Hepatic stellate cell (primary cell): ENCODE data around the gene ZNF277.
"Not testable (repeated sequence)": the region's sequence is repeated elsewhere in the genome, so short reads cannot be mapped to it uniquely, and the experiment has no call there.

Source experiments
- DNase-seq: peaks from one replicate; pipeline ENCODE4 v3.0.0; 2011; ENCODE audit warnings: low spot score

ZNF277 gene

DNA sequence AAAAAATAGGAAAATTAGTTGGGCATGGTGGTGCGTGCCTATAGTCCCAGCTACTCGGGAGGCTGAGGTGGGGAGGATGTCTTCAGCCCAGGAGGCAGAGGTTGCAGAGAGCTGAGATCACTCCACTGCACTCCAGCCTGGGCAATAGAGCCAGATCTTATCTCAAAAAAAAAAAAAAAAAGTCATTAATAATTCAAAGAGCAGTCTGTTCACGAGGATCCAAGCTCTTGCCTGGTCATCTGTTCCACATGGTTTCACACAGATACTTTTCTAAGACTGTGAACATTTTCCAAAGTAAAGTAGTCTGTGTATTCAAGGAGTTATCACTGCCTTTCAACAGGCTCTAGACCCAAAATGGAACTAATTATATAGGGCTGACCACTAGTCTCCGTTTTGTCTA is 86.9 kb downstream of the ZNF277 start:
- DNase-seq: no peak

DNA sequence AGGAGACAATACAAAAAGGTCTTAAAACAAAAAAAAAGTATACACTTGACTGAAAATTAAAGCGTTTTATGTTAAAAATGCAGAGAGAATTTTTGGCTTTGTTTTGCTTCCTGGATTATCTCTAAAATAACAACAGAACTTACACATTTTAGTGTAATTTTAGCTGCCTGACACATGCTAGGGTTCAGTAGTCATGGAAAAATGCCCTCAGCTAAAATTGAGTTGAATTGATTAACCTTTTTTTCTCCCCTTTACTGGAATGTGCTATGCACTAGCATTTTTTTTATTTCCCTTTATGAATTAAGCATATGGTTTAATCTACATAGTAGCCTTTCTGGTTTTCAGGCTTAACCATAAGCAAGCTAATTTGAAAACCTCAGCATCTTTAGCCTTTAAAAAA is 89.9 kb downstream of the ZNF277 start:
- no peak for DNase-seq

DNA sequence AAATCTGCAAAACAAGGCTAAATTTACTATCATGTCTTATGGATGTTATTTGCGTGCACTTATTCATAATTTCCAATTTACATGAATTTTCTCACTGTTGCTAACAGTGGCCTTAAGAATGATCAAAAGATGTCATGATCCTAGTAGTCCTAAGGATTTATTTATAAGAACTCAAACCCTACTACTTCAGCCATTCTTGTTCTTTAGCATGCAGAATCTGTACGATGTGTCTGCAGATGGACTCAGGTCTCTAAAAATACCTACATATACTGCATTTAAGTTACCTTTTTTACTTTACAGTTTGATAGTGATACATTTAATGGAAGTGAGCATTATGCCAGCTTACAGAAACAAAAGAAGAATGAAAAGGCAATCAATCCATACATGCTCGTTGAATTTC is 91.2 kb downstream of the ZNF277 start:
- DNase-seq: no peak

DNA sequence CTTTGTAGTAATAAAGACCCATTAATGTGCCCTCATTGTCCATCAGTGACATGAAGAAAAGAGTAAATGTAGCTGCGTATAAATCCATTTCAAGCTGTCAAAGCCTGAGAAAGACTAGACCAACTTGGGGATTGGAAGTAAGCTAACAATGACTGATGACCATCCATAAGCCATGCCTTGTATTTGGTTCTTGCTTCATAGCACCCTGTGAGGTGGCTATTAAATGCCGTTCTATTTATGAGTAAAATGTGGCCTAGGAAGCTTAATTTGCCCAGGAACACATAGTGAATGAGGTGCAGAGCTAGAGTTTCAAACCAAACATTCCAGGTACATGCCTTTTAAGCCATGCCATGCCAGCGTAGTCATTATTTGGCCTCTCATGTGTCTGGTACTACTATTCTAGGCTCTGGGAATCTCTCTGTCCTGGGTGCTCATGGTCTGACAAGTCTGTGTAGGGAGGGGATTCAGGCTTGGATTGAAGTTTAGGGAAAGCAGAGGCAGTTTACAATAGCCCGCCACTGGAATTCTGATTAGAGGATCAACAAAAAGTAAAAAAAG is 92.1 kb downstream of the ZNF277 start:
- DNase-seq: no peak

DNA sequence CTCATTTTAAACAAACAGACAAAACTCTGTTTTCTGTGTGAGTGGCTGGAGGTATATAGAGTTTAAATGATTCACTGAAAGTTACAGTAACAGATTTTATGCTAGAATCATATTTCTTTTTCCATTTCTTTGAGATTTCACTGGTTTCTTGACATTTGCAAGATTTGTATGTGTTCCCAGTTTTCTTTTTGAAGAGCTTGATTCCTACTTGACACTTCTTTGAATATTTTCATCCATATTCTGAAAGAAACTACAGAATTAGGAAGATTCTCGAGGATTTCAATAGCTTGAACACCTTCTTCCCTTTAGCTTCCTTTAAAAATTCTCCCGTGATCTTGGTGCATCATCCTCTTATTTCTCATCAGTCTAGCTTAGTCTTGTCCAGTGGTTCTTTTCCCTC is 93.6 kb downstream of the ZNF277 start:
- DNase-seq: no peak

DNA sequence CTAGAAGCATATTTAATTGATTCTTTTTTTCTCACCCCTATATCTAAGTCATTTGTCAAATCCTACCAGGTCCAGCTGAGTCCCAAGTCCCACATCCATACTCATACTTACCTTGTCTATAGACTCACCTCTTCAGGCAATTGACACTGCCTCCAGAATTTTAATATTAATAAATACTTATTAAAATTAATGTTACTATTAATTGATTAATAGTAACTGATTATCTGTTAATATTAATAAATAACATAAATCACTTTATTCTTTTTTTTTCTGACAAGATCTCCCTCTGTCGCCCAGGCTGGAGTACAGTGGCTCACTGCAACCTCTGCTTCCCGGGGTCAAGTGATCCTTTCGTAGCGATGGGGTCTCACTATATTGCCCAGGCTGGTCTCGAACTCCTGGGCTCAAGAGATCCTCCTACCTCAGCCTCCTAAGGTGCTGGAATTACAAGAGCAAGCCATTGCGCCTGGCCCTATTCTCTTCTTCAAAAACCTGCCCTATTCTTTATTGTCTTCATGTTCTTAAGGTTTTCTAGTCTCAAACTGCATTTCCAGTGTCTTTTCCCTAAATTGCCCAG is 94.4 kb downstream of the ZNF277 start:
- DNase-seq: no peak

DNA sequence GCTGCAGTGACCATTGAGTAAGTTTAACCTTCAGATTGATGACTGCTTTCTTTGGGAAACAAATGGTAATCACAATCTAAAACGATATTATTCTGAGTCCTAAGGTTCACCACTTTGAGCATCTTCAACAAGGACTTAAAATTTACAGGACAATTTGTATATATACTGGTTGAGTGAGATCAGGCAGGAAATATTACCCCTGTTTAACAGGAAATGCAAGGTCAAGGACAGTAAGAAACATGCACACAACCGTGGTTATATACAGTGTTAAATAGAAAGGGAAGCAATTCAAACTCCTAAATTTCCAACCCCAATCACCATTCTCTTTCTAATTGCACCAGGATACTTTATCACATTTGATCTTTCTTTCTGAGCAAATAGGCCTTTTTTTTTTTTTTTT is 96.1 kb downstream of the ZNF277 start:
- DNase-seq: no peak

DNA sequence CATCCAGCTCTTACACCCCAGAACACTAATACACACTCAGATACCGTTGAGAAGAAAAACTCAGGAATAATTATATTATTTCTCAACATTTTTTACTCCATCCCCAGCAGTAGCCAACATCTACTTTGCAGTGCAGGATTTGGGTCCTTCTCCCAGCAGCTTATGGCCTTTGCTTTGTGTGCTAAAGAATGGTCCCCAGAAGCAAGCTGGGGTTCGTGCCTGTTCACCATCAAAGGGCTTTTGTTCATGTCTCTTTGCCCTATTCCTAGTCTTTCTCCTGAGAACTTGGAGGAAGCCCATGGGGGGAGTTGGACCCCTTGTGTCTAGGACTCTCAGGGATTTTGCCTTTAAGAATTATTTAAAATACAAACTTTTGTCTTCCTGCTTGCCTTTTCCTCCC is 100.4 kb downstream of the ZNF277 start:
- DNase-seq: no peak

DNA sequence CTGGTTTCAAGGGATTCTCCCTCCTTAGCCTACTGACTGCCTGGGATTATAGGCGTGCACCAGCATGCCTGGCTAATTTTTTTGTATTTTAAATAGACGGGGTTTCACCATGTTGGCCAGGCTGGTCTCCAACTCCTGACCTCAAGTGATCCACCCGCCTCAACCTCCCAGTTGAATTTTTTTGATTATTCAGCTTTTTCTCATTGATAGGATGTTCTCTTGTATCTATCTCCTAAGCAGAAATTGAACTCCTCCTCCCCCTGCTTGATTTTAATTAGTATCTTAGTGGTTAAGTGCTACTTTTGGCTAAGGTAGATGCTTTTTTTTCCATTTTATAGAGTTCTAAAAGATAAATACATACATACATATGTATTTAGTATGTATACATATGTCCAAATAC is 101.0 kb downstream of the ZNF277 start:
- DNase-seq: no peak

DNA sequence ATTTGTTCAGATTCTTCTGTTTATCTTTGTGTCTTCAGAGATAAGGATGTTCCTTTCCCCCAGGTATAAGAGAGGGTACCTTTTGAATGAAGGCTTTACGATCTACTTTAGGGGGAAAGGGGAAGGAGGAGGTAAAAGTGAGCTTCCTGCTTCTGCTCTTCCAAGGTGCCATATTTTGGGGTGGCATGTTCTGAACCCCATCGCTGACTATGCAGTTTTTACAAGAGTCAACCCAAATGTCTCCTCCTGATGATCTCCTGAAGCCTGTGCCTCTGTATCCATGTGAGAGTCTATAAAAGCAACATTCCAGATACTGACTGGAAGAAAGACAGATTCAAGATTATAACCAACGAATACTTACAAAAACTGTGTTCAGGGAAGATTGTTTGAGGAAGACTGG is 102.5 kb downstream of the ZNF277 start:
- no peak for DNase-seq

DNA sequence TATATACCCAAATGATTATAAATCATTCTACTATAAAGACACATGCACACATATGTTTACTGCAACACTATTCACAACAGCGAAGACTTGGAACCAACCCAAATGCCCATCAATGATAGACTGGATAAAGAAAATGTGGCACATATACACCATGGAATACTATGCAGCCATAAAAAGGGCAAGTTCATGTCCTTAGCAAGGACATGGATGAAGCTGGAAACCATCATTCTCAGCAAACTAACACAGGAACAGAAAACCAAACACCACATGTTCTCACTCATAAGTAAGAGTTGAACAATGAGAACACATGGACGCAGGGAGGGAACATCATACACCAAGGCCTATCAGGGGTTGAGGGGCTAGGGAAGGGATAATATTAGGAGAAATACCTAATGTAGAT is 110.3 kb downstream of the ZNF277 start:
- DNase-seq: not testable (repeated sequence)

DNA sequence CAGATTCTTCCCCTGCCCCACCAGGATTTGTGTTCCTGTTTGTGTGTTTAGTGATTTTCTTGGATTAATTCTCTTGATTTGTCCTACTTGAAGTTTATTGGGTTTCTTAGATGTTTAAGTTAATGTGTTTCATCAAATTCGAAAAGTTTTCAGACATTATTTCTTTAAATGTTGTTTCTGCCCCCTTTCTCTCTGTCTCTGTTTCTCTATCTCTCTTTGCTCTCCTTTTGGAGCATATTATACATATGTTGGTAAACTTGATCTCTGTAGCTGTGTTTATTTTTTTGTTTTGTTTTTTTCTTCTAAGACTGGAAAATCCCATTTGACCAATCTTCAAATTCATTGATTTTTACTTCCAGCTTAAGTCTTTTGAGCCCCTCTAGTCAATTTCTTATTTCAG is 115.6 kb downstream of the ZNF277 start:
- no peak for DNase-seq

DNA sequence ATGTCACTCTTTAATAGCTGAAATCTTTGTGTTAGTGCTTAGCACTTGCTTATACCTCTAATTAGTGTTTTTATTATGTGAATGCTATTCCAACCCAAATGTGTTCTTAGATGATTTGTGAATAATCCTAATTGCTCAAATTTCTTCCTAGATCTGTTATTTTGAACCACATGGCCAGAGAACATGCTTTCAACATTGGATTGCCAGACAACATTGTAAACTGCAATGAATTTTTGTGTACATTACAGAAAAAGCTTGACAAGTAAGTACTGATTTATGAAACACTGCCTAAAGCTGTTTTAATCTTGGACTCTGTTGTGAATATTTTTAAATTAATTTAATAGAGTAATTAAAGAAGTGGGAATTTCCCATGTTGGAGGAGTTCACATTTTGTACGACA is 121.1 kb downstream of the ZNF277 start:
- DNase-seq: no peak

DNA sequence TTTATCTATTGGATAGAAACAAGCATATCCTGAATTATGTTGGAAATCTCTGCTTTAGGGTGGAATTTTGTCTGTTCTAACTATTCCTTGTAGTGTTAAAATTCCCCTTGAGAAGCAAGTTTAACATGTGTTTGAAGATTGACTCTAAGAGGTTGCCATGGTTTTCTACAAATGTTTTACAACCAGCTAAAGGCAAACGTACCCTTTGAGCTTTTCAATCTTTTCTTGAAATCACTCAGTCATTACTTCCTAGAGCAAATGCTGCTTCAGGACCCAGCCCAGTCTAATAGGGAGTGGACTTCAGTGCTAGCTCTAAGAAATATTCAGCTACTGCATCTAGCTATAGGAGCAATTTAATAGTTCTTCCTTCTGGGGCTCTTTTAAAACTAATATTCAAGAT is 125.0 kb downstream of the ZNF277 start:
- no peak for DNase-seq

DNA sequence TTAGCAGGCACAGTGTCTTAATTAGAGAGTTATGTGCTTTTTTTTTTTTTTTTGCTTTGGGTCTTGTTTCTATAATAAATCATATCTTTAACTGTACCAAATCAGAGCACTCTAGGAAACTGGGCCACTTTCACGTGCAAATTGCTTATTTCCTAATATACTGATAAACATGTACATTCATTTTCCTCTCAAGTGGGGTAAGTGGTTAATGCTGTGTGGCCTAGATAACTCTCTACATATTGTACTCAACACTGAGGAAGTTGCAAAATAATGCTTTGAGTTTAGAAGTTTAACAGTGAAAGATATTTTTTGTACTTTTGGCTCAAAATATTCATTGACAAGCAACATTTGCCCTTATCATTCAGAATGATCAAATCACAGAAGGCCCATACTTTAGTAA is 127.9 kb downstream of the ZNF277 start:
- DNase-seq: no peak

DNA sequence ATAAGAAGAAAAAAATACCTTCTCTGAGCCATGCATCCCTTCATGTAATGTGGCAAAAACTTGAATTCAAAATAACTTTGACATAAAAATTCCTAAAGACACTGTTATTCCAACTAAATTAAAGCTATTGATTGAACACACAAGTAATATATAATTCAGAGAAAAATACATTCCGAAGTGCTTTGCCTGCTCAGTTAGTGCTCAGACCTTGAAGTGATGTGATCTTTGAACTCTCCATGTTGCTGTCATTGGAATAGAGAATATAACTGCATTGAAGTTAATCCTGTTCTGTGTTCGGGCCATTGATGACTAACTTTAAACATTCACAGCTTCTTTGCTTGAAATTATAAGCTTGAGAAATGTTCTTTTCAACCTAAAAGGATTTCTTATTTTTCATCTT is 129.8 kb downstream of the ZNF277 start:
- DNase-seq: no peak

DNA sequence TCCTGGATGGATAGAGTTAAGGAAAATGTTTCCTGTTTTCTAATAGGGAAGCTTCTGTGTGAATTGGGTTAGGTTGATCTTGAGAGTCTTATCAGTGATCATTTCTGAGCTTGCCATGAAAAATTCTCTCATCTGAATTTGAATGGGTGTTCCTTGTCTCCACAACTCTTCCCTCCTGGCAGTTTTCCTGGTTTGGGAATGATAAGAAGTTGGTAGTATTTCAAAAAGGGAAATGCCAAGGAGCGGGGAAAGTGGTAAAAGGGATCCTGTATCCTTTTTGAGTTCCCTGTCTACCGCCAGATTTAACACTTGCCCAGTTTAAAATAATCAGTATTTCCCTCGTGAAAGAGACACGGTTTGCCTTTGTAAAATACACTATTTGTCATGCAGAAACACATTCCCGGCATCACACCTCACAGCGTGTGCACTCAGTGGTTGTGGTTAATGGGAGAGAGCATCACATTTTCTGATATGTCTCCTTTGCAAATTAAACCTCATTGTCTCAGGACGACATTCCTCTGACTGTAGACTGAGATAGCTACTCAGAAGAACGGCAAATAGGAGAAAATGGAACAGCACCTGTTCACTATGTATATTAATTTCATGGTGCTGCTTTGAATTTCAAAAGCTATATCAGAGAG is 130.6 kb downstream of the ZNF277 start:
- no peak for DNase-seq

DNA sequence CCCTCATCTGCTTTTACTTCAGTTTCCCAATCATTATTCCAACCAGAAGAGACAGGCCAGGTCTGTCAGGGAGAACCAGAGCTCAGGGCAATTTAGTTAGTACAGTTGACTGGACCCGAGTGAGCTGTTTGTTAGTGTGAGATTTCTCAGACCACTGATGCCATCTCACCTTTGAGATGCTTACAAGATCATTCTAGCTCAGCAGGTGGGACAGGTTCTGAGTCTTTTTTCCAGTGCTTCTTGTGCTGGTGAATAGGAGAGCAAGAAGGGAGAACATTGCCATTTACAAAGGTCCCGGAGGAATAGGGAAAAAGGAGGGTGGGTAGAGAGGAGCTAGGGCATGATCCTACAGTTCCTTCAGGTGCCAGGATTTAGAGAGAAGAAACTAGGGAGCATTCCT is 131.4 kb downstream of the ZNF277 start:
- no peak for DNase-seq

DNA sequence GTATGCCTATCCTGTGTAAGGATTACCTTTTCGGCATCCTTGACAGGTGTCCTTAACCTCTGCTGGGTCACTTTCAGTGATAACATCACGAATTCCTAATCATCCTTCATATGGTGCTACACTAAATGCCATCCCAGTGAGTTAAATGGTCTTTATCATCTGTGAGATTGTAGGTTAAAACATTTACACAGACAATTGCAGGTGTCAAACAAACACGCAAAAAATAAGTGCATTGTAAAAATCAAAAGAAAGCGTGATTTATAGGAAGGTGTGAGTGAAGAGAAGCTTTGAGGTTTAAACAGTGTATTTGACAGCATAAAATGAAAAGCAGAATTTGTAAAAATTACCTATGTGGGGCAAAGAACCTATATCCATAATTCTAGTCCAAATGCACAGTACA is 132.3 kb downstream of the ZNF277 start:
- DNase-seq: no peak

DNA sequence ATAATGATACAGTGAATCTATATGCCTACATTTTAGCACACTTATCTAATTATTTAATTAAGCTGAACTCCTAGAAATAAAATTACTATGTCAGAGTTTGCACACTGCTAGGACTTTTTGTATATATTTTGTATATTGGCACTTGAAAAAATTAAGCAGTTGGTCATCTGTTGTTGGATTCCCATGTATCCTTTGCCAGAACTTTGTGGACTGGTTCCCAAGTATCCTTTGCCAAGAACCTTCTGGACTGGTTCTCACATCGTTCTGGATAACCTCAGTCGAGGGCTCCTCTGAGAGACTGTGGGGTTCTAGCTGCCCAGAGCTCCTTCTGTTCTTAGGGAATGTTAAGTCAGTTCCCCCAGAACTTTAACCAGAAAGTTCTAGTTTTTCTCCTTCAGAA is 135.0 kb downstream of the ZNF277 start:
- DNase-seq: no peak

DNA sequence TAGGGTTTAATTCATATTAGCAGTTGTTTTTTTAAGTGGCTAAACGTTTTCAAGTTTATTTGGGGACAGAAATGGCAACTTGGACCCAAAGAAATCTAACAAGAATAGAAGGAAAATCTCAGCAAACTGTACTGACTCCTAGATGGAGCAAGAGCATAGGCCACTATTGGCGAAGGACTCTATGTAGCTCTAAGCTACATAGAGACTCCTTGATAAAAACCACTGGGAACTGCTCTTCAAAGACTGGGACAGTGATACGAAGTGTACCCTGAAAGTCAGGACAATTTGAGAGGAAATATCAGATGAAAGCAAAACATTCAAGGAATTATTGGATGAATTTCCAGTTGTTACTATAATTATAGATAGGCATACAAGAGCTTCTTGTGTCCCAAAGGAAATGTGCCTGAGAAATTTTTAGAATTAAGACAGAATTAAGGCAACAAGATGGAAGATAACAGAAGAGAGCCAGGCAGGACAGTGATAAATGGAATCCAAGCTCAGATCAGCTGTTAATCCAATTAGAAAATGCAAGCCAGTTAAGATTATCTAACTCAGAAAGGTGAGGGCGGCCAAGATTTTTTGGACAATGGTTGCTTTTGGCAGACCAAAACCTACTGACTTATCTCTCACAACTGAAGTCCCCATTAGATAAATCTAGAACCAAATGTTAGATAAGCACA is 140.0 kb downstream of the ZNF277 start:
- no peak for DNase-seq

DNA sequence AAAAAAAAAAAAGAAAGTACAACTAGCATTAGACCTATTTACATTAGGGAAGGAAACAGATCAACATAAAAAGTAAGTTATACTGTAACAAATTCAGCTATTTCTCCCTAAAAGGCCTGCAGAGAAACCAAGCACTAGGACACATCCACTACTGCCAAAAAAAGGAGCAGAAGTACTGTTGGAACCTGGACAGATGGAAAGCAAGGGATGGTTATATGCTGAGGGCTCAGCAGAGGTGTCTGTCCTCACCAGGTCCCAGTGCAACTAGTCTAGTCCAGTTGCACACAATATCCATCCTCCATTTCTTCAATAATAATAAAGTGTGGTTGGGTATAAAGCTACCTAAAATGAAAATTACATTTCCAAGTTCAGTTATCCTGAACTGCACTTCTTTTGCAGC is 140.6 kb downstream of the ZNF277 start:
- DNase-seq: no peak

DNA sequence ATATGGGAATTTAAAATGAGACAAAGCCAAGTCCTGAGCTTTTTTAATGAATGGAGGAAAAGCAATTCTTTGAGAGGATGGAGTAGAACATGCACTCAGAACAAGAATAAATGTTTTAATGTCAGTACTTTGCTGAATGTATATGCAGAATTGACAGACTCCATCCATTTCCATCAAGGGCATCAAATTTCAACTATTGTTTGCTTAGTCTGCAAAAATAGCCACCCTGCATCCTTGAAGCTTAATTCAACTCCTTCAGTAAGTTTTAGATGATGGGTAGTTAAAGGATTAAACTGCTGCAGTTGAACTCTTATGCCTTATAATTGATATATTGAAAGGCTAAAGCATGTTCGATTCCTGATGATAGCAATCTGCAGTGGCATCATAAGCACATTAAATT is 144.1 kb downstream of the ZNF277 start:
- no peak for DNase-seq

DNA sequence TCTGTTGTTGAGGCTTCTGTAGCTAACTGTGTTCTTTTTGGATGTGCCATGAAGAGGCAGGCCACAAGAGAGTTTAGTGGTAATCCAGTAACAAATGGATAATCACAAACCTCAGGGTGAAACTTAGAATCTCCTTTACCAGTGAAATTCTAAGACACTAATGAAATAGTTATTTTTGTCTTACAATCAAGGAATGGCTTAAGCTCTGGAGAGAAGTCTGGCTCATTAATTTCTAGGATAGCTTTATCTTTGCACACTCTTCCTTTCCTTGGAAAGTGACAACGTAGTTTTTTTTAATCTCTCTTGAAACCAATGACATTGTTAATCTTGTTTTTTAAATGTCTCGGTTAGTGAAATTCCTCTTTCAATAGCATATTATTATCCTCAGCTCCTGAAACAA is 150.1 kb downstream of the ZNF277 start:
- DNase-seq: no peak
